A549 (cell line): ENCODE measurements around the gene PNMT. TPM values are rescaled to one million over a fixed set of nuclear protein-coding genes. Genes with fewer than 3 reads are reported as not detected.

Experiments
- ATAC-seq, 2 experiments: fragments of 200-7000 bp in 1 of 2; fragments of >200 bp in 1 of 2; cut with Nextera tagmentation in 1 of 2; cut with Tn5 transposase in 1 of 2; 3 replicates each; pipeline versions ENCODE4 v1.8.0 to v1.9.1; 2018 to 2020; ENCODE audit warnings: mild to moderate bottlenecking in 1 of 2, moderate library complexity in 1 of 2
- CTCF ChIA-PET: fragments of 300-600 bp; sonication (Branson Sonifier 250); formaldehyde crosslinking; extraction: SDS; loops from one replicate; lab custom pipeline; 2021; ENCODE audit warnings: antibody characterized with exemption, inconsistent platforms; lab: Yijun Ruan, JAX
- POLR2A ChIA-PET: fragments of 350-600 bp; formaldehyde crosslinking; extraction: SDS; loops from one replicate; lab custom pipeline; 2021; ENCODE audit warnings: antibody characterized with exemption, inconsistent platforms; lab: Yijun Ruan, JAX
- DNase-seq, 2 experiments: peaks; one replicate each; pipeline versions ENCODE4 v3.0.0 to v3.0.0-alpha.2; 2011 to 2016; ENCODE audit warnings: low read depth in 1 of 2, low spot score in 1 of 2
- FAIRE-seq: peaks from 2 replicates; lab custom pipeline; 2011; peaks lifted over from hg19 to GRCh38; lab: Jason Lieb, UNC
- H3K27ac ChIP-seq, 2 experiments: fragments of >200 bp; sonication (Bioruptor Twin); formaldehyde crosslinking; 3 replicates each; pipeline ENCODE4 v1.5.1; 2016 to 2017
- H3K4me1 ChIP-seq: fragments of >200 bp; sonication (Bioruptor Twin); formaldehyde crosslinking; 3 replicates; pipeline ENCODE4 v1.6.1; 2016
- H3K4me2 ChIP-seq: fragments of >200 bp; sonication (Bioruptor Twin); formaldehyde crosslinking; 3 replicates; pipeline ENCODE4 v1.6.1; 2016
- H3K4me3 ChIP-seq: fragments of >200 bp; sonication (Bioruptor Twin); formaldehyde crosslinking; 3 replicates; pipeline ENCODE4 v1.5.1; 2016
- H3K9me3 ChIP-seq: fragments of >200 bp; sonication (Bioruptor Twin); formaldehyde crosslinking; 3 replicates; pipeline ENCODE4 v1.6.1; 2016
- E2F6 ChIP-seq: IDR thresholded peaks from 2 replicates; pipeline ENCODE4 v1.6.1; 2012; ENCODE audit warnings: low read depth, borderline replicate concordance
- FOSB ChIP-seq: fragments of 250-450 bp; sonication (Bioruptor Pico); IDR thresholded peaks from 2 replicates; pipeline ENCODE4 v1.5.0; 2020; ENCODE audit warnings: mild to moderate bottlenecking, moderate library complexity
- GATA3 ChIP-seq: IDR thresholded peaks from 2 replicates; pipeline ENCODE4 v1.6.1; 2012; ENCODE audit warnings: borderline replicate concordance
- HMGXB4 ChIP-seq: fragments of 250-450 bp; sonication (Bioruptor Pico); IDR thresholded peaks from 2 replicates; pipeline ENCODE4 v1.5.0; 2021; ENCODE audit warnings: mild to moderate bottlenecking, moderate library complexity, borderline replicate concordance
- HOXB5 ChIP-seq: fragments of 250-450 bp; sonication (Bioruptor Pico); IDR thresholded peaks from 2 replicates; pipeline ENCODE4 v1.5.0; 2020; ENCODE audit warnings: mild to moderate bottlenecking, moderate library complexity
- JUN ChIP-seq, 2 experiments: fragments of >200 bp; sonication (Bioruptor Twin); formaldehyde crosslinking; IDR thresholded peaks; 2 replicates in 1 of 2; 3 replicates in 1 of 2; pipeline ENCODE4 v1.6.1; 2016 to 2017
- JUNB ChIP-seq: fragments of >200 bp; sonication (Bioruptor Twin); formaldehyde crosslinking; IDR thresholded peaks from 2 replicates; pipeline ENCODE4 v1.6.1; 2016
- KDM5A ChIP-seq: fragments of 200-600 bp; sonication (generic); IDR thresholded peaks from 2 replicates; pipeline ENCODE4 v1.6.1; 2016; ENCODE audit warnings: antibody characterized with exemption, mild to moderate bottlenecking
- MAZ ChIP-seq: fragments of 150-350 bp; IDR thresholded peaks from 2 replicates; pipeline ENCODE4 v1.6.1; 2014; ENCODE audit warnings: antibody characterized with exemption, low read depth, low read length, borderline replicate concordance
- NR3C1 ChIP-seq: fragments of >200 bp; sonication (Bioruptor Twin); formaldehyde crosslinking; IDR thresholded peaks from 3 replicates; pipeline ENCODE4 v1.6.1; 2017
- RCOR1 ChIP-seq: fragments of 150-350 bp; IDR thresholded peaks from 2 replicates; pipeline ENCODE4 v1.6.1; 2014; ENCODE audit warnings: antibody characterized with exemption, low read length, low read depth
- RNF2 ChIP-seq: fragments of 200-600 bp; sonication (generic); IDR thresholded peaks from 2 replicates; pipeline ENCODE4 v1.6.1; 2016; ENCODE audit warnings: low read depth, mild to moderate bottlenecking, antibody characterized with exemption, moderate library complexity, borderline replicate concordance
- ZC3H11A ChIP-seq: fragments of 450-650 bp; IDR thresholded peaks from 2 replicates; pipeline ENCODE4 v1.6.1; 2014; ENCODE audit warnings: antibody characterized with exemption, mild to moderate bottlenecking
- WGBS: methylation state at CpG from one replicate; pipeline ENCODE4 v1.1.6; 2017; ENCODE audit errors: missing lambda C conversion rate; 5-methylcytosine and 5-hydroxymethylcytosine counted together
- polyA plus RNA-seq, 4 experiments: library from polyadenylated mRNA; depleted of rRNA in 3 of 4; stranded (reverse); fragments of >200 nt; fragmentation: RNase III in 1 of 4; extraction: RNeasy Plus Mini Kit Qiagen cat#74134 plus additional on column Dnase treatment in 1 of 4; gene quantifications; 2 replicates in 3 of 4; 3 replicates in 1 of 4; pipeline ENCODE4 v1.2.3, GENCODE V29; 2011 to 2017
- TF ChIP-seq, protein P1 (sequence below): fragments of 150-350 bp; IDR thresholded peaks from 2 replicates; pipeline ENCODE4 v1.6.1; 2014; ENCODE audit warnings: low read depth, mild to moderate bottlenecking, low read length
- TF ChIP-seq, protein P2 (sequence below): fragments of 450-650 bp; IDR thresholded peaks from 2 replicates; pipeline ENCODE4 v1.6.1; 2014; ENCODE audit warnings: antibody characterized with exemption

The PNMT gene
- polyA plus RNA-seq, 2 of the 4 experiments (the other 2 are of a cell fraction) = not detected

DNA sequence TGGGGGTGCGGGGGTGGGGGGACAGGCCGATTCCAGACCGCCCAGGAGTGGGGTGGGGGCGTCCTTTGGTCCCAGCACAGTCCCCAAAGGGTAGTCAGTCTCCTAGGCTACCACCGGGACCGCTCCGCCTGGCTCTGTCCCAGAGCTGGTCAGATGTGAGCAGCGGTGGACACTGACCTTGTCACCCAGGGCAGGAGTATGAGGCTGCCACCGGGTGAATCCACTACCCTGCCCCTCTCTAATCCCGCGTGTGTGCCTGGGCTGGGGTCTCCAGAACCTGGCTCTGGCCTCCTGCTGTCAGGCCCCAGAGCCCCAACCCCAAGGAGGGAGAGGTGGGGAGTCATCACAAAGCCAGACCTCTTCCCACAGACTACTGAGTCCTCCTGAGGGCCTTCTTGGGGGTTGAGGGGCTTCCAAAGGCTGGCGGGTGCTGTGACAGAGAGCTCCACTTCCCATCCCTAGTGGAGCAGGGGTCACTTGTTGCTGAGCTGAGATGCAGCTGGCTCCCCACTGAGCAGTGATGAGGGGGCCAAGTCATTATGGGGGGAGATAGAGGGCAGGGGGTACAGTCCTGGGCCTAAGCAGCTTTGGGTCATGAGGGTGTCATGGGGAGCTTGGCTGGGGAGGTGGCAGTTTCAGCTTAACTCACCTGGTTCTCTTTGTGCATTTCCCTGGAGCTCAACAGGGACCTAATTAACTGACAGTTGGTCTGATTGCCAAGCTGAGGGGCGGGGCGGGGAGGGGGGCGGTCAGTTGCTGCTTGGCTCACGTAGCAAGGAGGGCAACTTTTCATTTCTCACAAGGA is 40.3 kb upstream of the PNMT start:
- Histone ChIP-seq H3K27ac (no peak overlapping the region), H3K4me2 (no peak overlapping the region), H3K4me1 (peaks cover 10% of the 10 kb centered on the region; the same call in 2 of the 3 replicates), H3K4me3 (no peak overlapping the region), H3K9me3 (no peaks in the 10 kb centered on the region)
- ATAC-seq = no peak
- POLR2A ChIA-PET = no interaction called here
- CTCF ChIA-PET = interaction anchor here (0.6 to 58.8 kb wide), 9 partner anchors 7 to 430 kb away, joined by 3 to 1581 read pairs (median 217); partner anchors contain the start of genes ERBB2, MIEN1, NEUROD2 and PGAP3
- no peak for DNase-seq
- TF ChIP-seq MAZ (no peak), NR3C1 (no peak), E2F6 (no peak), HMGXB4 (CRISPR knock-in tag) (no peak), GATA3 (no peak), JUN (IDR thresholded peaks at IDR 0.05) (no peak), ZC3H11A (no peak), JUNB (no peak), RCOR1 (no peak), KDM5A (no peak)
- TF ChIP-seq, protein P1, sequence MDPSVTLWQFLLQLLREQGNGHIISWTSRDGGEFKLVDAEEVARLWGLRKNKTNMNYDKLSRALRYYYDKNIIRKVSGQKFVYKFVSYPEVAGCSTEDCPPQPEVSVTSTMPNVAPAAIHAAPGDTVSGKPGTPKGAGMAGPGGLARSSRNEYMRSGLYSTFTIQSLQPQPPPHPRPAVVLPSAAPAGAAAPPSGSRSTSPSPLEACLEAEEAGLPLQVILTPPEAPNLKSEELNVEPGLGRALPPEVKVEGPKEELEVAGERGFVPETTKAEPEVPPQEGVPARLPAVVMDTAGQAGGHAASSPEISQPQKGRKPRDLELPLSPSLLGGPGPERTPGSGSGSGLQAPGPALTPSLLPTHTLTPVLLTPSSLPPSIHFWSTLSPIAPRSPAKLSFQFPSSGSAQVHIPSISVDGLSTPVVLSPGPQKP = no peak
- TF ChIP-seq, protein P2, sequence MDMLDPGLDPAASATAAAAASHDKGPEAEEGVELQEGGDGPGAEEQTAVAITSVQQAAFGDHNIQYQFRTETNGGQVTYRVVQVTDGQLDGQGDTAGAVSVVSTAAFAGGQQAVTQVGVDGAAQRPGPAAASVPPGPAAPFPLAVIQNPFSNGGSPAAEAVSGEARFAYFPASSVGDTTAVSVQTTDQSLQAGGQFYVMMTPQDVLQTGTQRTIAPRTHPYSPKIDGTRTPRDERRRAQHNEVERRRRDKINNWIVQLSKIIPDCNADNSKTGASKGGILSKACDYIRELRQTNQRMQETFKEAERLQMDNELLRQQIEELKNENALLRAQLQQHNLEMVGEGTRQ = no peak
- WGBS = 91% methylated on average over 11 of the region's 16 CpGs
- FAIRE-seq = no peak

DNA sequence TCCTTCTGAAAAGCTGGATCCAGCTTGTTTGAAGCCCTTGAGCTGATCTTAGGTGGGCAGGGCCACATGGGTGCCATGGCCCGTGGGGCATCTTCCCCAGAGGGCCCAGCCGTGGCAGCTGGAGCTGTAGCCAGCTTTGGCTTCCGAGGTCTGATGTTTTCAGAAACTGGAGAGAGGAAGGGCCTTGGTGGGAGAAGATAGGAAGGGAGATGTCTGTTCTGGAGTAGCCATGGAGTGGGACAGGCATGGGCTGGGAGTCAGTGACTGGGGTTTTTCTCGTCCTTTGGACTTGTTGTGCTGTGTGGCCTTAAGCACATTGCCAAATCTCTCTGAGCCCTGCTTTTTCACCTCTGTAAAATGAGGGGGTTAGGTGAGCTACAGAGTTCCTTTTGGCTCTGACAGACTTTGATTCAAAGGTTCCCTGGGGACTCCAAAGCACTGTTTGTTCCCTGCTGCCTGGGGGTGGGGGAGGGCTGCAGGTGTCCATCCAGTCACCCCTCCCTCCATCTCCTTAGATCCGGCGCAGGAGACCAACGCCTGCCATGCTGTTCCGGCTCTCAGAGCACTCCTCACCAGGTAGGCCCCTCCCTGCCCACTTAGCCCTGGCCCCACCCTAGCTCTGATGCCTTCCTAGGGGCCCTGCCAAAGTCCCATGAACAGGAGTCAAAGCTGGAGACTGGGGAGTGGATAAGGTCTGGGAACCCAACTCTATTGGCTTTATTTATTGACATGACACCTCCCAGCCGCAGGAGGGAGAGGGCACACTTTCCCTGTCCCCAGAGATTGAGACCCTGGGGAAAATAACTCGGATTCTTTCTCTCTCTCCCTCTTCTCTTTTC is 39.4 kb upstream of the PNMT start:
- peaks cover 7% of the 10 kb centered on the region; the same call in 2 of the 3 replicates for H3K4me1 ChIP-seq
- 59% methylated on average over 10 of the region's 10 CpGs for WGBS
- H3K4me2 ChIP-seq = no peak overlapping the region
- no peak overlapping the region for H3K27ac ChIP-seq
- FAIRE-seq (no peak), DNase-seq (no peak), ATAC-seq (no peak)
- TF ChIP-seq RNF2 (no peak), FOSB (CRISPR knock-in tag) (no peak), HOXB5 (no peak)
- TF ChIP-seq, protein P2 = no peak
- TF ChIP-seq, protein P1 = no peak
- H3K9me3 ChIP-seq = no peaks in the 10 kb centered on the region
- ChIA-PET POLR2A (no interaction called here), CTCF (interaction anchor here (0.5 to 58.8 kb wide), 9 partner anchors 6 to 351 kb away, joined by 3 to 1581 read pairs (median 217); partner anchors contain the start of genes ERBB2, MIEN1, NEUROD2 and PGAP3)
- H3K4me3 ChIP-seq = no peak overlapping the region
